Mesenteric fat pad (tissue), 1 donor: ENCODE measurements around the gene GCK. TPM values are rescaled to one million over a fixed set of nuclear protein-coding genes. Genes with fewer than 3 reads are reported as not detected.
A peak's percentile ranks its signal among the peaks of the same experiment; 100 is the strongest.

Experiments
- DNase-seq: peaks from one replicate; pipeline ENCODE4 v3.0.0-alpha.2; 2020; ENCODE audit warnings: low spot score
- total RNA-seq: library from RNA; stranded (reverse); fragmentation: NEBNext Ultra II Directional; extraction: Animal tissue kit (Norgen Biotek cat#: 25700); gene quantifications from one replicate; pipeline ENCODE4 v1.2.1, GENCODE V29; 2021
- donor health status: DM: yes; HTN: yes; CAD: no.

The GCK gene
- total RNA-seq, 1 donor from 2014 or later = 0.48 TPM

DNA sequence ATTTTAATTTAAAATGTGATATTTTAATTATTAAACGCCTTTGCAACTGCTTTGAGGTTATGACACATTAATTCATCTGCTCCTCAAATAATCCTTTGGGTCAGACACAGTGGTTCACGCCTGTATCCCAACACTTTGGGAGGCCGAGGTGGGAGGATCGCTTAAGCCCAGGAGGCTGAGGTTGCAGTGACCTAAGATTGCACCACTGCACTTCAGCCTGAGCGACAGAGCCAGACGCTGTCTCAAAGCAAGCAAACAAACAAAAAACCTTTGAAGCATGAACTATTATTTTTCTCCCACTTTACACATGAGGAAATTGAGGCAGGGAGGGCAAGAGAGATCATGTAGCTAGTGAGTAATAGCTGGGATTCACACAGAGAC is 64.4 kb downstream of the GCK start:
- DNase-seq = no peak

DNA sequence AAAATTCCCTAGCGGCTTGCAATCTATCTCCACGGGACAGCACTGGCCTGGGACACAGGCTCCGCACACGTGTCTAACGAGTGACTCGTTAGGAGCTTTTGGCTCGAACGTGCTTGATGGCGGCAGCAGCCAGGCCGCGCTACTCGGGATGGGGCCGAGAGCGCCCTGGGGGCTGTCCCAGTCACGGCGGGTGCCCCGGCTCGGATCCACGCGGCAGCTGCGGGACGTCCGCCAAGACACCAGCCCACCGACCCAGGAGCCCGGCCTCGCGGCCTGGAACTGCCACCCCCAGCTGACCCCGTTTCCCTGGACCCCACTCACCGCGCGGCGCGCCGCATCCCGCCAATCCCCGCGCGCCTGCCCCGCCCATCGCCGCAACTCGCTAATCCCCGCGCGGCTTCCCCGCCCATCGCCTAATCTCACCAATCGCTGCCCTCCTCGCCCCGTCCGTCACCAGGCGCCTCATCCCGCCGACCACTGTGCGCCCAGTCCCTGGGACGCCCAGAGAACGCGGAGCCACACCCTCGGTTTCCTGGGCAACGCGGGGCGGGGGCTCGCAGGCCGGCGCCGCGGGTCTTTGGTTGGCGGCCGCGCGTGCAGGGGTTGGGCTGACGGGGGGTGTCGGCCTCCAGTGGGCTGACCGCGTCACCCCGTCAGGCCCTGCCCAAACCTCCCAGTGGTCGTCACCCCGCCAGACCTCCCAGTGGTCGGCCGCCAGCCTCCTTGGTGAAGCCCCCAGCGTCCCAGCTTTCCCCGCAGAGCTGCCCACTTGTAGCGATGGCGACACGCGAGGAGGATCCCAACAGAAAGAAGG is 65.8 kb downstream of the GCK start, which contains the start of gene POLD2:
Gene POLD2 (minus strand): TSS at position 359 of the 814 bp plus-strand sequence. CDS start 1,495 bp downstream, outside the sequence.
- DNase-seq = peak; percentile 99

DNA sequence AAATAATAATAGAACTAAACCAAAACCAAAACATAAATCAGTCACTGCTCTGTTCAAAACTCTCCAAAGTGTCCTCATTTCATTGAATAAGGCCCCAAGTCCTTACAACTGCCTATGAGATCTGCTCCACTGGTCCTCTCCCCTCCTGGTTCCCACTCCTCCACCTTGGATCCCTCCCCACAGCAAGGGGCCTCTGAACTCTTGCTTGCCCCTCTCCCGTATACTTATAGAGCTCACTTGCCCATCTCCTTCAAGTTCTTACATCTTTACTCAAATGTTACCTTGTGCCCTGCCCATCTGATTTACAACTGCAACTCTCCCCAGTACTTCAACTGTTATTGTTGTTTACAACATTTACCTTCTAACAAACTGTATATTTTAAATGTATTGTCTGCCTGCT is 66.7 kb downstream of the GCK start:
- no peak for DNase-seq

DNA sequence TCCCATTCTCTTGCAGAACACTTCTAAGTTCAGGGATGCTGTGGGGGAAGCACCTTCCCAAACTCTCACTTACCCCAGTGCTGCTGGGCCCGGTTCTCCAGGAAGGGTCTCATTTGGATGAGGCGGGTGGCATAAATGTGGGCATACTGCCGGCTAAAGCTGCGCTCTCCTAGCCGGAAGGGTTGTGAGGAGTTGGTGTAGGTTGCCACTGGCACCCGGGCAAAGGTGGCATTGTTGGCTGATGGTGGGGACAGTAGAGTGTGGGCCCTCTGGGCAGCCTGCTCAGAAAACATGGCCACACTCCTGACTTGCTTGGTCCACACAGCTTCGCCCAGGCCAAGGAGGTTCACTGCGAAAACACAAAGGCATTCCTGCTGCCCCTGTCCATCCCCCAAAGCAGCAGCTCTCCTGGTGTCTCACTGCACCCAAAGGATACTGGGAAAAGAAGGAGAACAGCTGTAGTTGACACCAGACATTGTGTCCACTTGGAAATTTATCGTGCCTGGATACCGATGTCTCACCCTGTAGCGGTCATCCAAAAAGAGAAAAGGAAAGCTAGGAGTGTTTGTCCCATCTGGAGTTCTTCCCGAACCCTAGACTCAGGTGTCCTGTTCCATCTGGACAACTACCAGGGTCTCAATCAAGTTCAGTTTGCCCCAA is 67.3 kb downstream of the GCK start:
- no peak for DNase-seq

DNA sequence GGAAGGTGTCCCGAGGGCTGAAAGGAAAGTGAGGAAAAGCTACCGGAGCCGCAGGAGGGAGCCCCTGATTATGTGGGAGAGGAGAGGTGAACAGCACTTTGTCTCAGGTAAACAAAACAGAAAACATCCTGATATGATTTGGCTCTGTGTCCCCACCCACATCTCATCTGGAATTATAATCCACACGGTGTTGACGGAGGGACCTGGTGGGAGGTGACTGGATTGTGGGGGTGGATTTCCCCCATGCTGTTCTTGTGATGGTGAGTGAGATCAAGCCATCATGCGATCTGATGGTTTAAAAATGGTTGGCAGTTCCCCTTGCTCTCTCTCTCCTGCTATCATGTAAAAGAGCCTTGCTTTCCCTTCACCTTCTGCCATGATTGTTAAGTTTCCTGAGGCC is 68.8 kb downstream of the GCK start:
- no peak for DNase-seq

DNA sequence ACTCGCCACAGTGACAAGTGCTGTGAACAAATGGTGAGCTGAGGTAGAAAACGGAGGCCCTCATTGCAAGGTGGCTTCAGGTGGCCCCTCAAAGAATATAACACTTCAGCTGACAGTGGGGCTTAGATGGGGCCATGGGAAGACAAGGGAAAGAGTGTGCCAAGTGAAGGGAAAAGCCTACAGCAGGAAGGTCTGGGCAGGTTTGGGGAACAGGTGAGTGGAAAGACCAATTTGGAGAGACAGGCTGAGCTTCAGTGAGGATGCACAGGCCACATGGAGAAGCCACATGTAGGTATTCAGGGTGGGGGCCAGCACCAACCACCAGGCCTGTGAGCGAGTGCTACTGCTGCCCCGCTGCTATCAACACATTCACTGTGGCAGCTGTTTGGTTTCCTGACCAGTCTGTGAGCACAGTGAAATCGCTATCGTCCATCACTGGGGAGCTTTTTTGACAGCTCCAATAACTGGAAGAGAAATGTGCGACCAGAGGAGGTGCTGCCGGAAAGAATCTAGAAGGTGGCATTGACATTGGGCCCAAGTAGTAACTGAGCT is 69.3 kb downstream of the GCK start:
- no peak for DNase-seq

DNA sequence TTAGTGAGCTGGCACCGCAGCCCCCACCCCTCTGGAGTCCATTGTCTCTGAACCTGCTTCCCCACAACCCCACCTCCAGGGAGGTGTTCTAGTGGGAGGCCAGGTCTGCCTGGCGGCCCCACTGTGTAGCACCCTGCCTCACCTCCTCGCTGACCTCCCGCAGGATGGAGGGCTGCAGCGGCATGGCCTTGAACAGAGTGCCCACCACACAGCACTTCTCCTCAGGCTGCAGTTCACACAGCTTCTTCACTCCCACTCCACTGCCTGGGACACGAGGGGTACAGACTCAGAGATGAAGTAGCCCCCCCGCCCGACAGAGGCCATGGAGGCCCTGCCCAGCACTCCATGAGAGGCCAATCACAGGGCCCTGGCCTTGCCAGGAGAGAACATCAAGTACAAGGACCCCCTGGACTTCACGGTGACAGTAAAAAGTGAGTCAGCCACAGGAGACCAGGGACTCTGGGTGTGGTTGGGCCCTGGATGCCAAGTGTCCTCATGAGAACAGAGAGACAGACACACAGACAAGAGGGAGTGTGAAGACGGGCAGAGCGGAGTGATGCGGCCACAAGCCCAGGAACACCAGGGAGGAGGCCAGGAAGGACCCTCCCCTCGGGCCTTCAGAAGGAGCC is 71.3 kb downstream of the GCK start:
- DNase-seq = no peak

DNA sequence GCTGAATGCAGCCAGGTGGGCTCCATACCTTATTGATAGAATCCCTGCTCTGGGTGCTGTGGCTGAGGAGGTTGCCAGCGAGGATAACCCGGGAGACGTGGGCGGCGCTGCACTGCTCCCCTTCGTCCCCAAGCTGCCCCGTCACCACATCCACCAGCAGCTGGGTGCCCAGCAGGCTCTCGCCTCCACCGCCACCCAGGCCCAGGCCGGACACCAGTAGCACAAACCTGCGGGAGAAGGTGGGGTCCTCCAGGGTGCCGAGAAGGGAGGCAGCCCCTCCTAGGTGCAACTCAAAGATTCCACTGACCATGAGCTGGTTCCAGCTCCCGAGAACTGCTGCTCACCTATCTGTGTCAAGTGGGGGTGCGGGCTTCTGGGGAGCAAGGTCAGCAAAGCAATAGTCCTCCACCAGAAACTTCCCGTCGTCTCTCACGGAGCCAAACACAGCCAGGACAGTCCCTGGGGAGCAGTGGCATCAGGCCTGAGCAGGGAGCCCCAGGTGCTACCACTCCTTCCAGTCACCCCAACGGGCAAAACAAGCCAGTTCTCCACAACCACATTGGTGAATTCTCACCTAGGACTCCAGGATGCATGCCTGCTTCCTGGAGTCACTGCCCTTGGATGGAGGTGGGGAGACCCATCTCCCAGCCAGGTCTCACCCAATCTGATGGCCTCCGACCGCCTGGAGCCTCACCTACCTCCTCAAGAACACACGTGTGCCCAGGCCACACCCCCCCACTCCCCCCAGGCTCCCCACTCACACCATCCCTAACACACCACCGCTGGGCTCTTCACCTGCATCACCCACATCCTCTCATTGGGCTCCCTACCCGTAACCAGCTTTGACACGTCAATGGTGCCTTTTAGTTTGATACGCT is 72.2 kb downstream of the GCK start:
- no peak for DNase-seq

DNA sequence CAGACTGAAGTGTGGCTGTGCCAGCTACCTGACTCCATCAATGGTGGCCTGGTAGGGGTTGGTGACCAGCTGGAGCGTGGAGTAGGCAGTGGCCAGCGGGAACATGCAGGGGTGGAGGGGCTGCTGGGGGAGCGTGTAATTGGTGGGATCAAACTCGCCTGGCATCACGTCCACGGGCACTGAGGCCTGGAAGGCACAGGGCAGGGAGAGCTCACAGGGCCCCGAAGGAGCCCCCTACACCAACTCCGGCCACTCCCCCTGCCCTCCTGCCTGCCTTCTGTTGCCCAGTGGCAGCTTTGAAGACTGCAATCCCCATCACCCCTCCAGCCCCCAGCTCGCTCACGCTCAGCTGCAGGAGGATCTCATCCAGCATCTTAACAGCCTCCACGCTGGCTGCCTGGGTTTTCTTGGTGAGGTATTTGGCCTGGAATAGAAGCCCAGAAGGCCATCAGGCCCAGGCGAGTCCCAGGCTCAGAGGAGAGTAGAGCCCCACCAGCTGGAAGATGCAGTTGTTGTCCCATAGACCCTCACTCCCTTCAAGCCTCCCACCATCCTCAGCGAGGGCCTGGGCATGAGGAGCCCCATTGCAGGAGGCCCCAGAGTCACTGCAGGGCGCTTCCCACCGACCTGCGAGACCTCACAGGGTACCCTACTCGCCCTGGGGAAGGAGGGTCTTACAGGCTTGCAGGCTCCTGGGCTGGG is 73.0 kb downstream of the GCK start:
- no peak for DNase-seq

DNA sequence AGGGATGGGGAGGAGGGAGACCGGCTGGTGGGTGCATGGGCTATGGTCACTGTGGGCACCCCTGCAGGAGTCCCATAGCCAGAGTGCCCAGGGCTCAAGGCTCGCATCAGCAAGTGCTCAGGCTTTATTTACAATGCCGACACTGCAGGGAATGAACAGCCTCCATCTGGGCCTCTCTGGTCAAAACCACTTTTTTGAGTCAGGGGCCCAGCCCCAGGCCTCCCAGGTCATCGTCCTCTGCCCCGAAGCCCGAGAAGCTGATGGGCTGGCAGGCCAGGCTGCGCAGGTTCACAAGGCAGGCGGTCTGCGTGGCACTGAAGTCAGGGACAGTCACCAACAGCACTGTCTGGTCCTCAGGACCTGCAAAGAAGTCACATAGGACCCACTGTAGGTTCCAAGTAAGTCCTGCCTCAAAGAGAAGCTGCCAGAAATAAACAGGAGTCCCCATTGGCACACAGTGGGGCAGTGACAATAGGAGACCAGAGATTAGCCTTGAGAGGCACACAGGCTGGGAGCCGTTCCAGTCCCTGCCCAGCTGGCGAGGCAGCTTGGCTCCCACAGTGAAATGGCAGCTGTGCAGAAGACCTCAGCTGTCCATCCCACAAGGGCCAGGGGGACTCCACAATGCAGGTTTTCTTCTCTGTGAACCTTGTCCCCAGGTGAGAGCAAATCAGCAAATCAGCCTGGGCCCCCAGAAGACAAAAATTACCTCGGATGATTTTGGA is 74.5 kb downstream of the GCK start:
- DNase-seq = no peak

DNA sequence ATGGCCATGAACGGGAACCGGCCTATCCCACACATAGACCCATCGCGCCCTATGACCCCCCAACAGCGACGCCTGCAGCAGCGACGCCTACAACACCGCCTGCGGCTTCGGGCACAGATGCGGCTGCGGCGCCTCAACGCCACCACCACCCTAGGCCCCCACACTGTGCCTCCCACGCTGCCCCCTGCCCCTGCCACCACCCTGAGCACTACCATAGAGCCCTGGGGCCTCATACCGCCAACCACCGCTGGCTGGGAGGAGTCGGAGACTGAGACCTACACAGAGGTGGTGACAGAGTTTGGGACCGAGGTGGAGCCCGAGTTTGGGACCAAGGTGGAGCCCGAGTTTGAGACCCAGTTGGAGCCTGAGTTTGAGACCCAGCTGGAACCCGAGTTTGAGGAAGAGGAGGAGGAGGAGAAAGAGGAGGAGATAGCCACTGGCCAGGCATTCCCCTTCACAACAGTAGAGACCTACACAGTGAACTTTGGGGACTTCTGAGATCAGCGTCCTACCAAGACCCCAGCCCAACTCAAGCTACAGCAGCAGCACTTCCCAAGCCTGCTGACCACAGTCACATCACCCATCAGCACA is 75.4 kb downstream of the GCK start:
- no peak for DNase-seq

DNA sequence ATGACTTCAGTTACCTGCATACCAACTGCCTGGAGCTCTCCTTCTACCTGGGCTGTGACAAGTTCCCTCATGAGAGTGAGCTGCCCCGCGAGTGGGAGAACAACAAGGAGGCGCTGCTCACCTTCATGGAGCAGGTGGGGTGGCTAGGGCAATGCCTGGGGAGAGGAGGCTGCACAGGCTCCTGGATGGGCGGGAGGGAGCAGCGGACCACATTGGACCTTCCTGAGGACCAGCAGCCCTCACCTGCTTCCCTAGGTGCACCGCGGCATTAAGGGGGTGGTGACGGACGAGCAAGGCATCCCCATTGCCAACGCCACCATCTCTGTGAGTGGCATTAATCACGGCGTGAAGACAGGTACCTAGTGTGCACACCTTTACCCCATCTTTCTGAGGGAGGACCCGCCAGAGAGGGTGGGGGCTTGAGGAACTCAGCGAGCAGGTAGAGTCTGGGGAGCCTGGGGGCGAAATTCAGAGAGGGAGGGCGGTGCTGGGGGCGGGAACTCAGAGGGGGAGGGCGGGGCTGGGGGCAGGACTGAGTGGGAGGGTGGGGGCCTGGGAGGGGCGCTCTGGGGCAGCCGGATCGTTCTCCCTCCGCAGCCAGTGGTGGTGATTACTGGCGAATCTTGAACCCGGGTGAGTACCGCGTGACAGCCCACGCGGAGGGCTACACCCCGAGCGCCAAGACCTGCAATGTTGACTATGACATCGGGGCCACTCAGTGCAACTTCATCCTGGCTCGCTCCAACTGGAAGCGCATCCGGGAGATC is 76.1 kb downstream of the GCK start:
- DNase-seq = no peak

DNA sequence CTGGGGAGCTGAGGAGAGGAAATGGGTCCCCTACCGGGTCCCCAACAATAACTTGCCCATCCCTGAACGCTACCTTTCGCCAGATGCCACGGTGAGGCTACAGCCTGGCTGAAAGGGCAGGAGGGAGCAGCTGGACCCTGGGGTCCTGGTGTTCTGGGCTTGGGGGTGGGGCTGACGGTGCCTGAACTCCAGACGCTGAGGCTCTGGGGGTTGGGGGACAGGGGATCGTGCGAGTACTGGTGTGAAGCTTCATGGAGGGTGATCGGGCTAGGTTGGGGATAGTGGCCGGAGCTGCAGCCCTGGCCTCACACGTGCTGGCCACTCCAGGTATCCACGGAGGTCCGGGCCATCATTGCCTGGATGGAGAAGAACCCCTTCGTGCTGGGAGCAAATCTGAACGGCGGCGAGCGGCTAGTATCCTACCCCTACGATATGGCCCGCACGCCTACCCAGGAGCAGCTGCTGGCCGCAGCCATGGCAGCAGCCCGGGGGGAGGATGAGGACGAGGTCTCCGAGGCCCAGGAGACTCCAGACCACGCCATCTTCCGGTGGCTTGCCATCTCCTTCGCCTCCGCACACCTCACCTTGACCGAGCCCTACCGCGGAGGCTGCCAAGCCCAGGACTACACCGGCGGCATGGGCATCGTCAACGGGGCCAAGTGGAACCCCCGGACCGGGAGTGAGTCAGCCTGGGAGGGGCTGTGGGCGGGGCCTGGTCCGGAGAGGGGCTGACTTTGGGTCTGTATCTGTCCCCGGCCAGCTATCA is 76.8 kb downstream of the GCK start:
- no peak for DNase-seq

DNA sequence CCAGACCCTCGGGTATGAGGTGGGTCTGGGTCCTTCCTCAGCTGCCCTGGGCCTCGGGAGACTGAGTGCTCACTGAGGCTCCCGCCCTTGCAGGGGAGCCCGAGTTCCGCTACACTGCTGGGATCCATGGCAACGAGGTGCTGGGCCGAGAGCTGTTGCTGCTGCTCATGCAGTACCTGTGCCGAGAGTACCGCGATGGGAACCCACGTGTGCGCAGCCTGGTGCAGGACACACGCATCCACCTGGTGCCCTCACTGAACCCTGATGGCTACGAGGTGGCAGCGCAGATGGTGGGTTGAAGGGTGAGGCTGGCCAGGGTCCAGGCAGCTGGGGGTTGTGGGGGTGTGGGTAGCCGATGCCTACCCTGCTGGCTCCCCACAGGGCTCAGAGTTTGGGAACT is 77.5 kb downstream of the GCK start:
- no peak for DNase-seq

DNA sequence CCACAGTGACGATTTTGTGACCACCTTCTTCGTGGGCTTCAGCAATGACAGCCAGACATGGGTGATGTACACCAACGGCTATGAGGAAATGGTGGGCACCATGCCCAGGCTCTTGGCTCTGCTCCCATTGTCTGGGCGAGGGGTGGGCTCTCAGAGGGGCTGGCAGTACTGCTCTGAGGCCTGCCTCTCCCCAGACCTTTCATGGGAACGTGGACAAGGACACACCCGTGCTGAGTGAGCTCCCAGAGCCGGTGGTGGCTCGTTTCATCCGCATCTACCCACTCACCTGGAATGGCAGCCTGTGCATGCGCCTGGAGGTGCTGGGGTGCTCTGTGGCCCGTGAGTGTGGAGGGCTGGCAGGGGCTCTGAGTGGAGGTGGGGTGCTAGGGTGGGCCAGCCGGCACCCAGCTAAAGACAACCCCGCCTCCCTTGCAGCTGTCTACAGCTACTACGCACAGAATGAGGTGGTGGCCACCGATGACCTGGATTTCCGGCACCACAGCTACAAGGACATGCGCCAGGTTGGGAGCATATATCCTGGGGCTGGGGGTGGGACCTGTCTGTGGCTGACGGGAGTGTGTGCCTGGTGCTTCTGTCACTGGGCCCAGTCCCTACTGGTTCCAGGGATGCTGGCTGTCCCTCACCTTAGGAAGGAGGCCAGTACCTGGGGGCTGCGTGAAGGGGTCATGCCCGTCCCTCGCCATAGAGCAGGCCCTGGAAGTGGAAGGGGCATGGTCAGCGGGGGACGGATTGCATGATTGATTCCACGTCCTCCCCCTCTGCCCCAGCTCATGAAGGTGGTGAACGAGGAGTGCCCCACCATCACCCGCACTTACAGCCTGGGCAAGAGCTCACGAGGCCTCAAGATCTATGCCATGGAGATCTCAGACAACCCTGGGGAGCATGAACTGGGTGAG is 78.3 kb downstream of the GCK start:
- DNase-seq = no peak

DNA sequence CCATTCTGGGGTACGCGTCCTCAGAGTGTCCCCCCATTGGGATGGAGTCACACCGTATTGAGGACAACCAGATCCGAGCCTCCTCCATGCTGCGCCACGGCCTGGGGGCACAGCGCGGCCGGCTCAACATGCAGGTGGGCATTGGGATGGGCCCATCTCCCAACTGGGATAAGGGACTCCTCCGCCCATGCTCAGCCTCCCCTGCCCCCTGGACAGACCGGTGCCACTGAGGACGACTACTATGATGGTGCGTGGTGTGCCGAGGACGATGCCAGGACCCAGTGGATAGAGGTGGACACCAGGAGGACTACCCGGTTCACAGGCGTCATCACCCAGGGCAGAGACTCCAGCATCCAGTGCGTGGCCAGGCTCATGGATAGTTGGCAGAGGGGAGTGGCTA is 79.2 kb downstream of the GCK start:
- no peak for DNase-seq
